Measurements from ENCODE around the gene CREB1. TPM values are rescaled to one million over a fixed set of nuclear protein-coding genes. Genes with fewer than 3 reads are reported as not detected.

Gene CREB1
- total RNA-seq, 1 donor from 2014 or later = 111 TPM

DNA sequence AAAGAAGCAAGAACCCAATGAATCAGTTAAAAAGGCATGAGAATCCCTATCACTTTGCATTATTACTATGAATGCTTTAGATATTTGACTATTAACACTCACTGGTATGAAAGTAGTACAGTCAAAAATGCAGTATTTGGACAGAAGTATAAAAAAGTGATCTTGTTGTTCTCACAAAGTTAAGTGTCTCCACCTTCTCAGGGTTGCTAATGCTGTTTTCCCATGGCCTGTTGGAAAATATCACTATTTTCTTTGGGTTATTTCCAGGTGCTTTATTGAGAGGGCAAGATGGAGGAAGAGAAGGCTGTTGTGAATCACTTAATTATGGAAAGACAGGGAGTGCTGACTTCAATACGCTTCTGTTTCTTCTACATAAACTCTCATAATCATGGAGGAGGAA, 13.6 kb upstream of the CREB1 start:
- DNase-seq (ENCODE audit: low spot score, unreplicated experiment) = no peak
- no peak overlapping the region for H3K27ac Mint-ChIP-seq
- TF ChIP-seq, protein P1, sequence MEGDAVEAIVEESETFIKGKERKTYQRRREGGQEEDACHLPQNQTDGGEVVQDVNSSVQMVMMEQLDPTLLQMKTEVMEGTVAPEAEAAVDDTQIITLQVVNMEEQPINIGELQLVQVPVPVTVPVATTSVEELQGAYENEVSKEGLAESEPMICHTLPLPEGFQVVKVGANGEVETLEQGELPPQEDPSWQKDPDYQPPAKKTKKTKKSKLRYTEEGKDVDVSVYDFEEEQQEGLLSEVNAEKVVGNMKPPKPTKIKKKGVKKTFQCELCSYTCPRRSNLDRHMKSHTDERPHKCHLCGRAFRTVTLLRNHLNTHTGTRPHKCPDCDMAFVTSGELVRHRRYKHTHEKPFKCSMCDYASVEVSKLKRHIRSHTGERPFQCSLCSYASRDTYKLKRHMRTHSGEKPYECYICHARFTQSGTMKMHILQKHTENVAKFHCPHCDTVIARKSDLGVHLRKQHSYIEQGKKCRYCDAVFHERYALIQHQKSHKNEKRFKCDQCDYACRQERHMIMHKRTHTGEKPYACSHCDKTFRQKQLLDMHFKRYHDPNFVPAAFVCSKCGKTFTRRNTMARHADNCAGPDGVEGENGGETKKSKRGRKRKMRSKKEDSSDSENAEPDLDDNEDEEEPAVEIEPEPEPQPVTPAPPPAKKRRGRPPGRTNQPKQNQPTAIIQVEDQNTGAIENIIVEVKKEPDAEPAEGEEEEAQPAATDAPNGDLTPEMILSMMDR (IDR thresholded peaks at IDR 0.05; ENCODE audit: unreplicated experiment) = no peak
- H3K9me3 Mint-ChIP-seq (ENCODE audit: low read depth) = peaks cover 5% of the 10 kb centered on the region
- H3K36me3 Mint-ChIP-seq (ENCODE audit: insufficient read depth) = peaks cover 2% of the 10 kb centered on the region
- no peaks in the 10 kb centered on the region for H3K4me1 Mint-ChIP-seq (ENCODE audit: low read depth)
- no peak overlapping the region for H3K4me3 Mint-ChIP-seq (ENCODE audit: low read depth)
- peaks cover 9% of the 10 kb centered on the region for H3K27me3 Mint-ChIP-seq

DNA sequence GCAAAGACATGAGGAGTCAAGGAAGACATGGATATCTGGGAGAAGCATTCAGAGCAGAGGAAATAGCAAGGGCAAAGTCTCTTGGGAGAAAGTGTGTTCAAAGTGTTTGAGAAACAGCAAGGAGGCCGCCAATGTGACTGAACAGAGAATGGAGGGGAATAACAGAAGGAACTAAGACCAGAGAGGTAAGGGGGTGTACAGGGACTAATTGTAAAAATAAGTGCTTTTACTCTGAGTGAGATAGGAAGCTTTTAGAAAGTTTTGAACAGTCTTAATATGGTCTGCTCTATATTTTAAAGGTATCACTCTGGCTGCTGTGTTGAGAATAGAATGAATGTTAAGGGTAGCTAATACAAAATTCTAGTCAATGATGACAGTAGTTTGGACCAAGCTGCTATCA, 6.8 kb upstream of the CREB1 start:
- no peak for DNase-seq (ENCODE audit: low spot score, unreplicated experiment)
- TF ChIP-seq, protein P1 (IDR thresholded peaks at IDR 0.05; ENCODE audit: unreplicated experiment) = no peak
- peaks cover 2% of the 10 kb centered on the region for H3K36me3 Mint-ChIP-seq (ENCODE audit: insufficient read depth)
- H3K4me3 Mint-ChIP-seq (ENCODE audit: low read depth) = no peak overlapping the region
- H3K4me1 Mint-ChIP-seq (ENCODE audit: low read depth) = peaks cover 3% of the 10 kb centered on the region
- H3K27me3 Mint-ChIP-seq = peaks cover 10% of the 10 kb centered on the region
- H3K27ac Mint-ChIP-seq = no peak overlapping the region
- H3K9me3 Mint-ChIP-seq (ENCODE audit: low read depth) = peaks cover 5% of the 10 kb centered on the region

DNA sequence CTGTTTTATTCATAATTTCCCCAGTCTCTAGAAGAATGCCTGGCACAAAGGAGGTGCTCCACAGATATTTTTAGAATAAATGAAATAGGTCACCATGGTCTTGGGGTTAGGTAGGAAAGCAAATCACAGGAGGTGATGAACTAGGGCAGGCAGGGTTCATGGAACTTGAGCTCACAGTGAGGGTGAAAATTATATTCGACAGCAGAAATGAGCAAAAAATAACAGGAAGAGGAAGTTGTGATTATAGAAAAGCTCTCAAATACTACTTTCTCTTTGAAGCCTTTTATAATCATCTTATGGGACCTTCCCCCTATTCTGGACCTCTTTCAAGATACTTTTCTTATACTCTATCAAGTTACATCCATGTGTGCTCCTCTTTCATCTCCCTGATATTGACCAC, 4.5 kb upstream of the CREB1 start:
- H3K9me3 Mint-ChIP-seq (ENCODE audit: low read depth) = no peaks in the 10 kb centered on the region
- H3K27me3 Mint-ChIP-seq = peaks cover 16% of the 10 kb centered on the region
- peaks cover 7% of the 10 kb centered on the region for H3K4me1 Mint-ChIP-seq (ENCODE audit: low read depth)

DNA sequence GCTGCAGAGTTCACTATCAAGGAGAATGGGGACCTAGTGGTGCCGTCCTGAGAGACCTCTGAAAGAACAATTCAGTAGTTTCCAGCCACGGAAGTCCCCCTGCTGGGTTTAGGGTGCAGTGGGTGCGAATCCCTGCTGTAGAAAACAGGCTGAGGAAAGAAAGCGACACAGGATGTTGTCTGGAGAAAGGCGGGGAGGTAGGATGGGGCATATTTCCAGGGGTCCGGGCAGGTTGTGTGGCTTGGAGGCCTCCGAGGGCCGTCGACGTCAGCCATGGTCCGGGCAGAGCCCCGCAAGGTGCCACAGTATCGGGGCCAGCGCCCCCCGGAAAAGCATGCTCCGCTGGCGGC, 807 bp upstream of the CREB1 start:
- Mint-ChIP-seq H3K9me3 (ENCODE audit: low read depth) (no peaks in the 10 kb centered on the region), H3K4me3 (ENCODE audit: low read depth) (peak overlapping the region; percentile 100), H3K27me3 (peaks cover 16% of the 10 kb centered on the region), H3K4me1 (ENCODE audit: low read depth) (peaks cover 22% of the 10 kb centered on the region), H3K27ac (peak overlapping the region; percentile 96), H3K36me3 (ENCODE audit: insufficient read depth) (peaks cover 1% of the 10 kb centered on the region)
- no peak for DNase-seq (ENCODE audit: low spot score, unreplicated experiment)
- TF ChIP-seq, protein P1 (IDR thresholded peaks at IDR 0.05; ENCODE audit: unreplicated experiment) = no peak

More for the DNA sequence above, 4.5 kb upstream of the CREB1 start:
- no peak overlapping the region for H3K4me3 Mint-ChIP-seq (ENCODE audit: low read depth)
- DNase-seq (ENCODE audit: low spot score, unreplicated experiment) = no peak
- no peak overlapping the region for H3K27ac Mint-ChIP-seq
- H3K36me3 Mint-ChIP-seq (ENCODE audit: insufficient read depth) = peaks cover 1% of the 10 kb centered on the region
- TF ChIP-seq, protein P1 (IDR thresholded peaks at IDR 0.05; ENCODE audit: unreplicated experiment) = no peak

DNA sequence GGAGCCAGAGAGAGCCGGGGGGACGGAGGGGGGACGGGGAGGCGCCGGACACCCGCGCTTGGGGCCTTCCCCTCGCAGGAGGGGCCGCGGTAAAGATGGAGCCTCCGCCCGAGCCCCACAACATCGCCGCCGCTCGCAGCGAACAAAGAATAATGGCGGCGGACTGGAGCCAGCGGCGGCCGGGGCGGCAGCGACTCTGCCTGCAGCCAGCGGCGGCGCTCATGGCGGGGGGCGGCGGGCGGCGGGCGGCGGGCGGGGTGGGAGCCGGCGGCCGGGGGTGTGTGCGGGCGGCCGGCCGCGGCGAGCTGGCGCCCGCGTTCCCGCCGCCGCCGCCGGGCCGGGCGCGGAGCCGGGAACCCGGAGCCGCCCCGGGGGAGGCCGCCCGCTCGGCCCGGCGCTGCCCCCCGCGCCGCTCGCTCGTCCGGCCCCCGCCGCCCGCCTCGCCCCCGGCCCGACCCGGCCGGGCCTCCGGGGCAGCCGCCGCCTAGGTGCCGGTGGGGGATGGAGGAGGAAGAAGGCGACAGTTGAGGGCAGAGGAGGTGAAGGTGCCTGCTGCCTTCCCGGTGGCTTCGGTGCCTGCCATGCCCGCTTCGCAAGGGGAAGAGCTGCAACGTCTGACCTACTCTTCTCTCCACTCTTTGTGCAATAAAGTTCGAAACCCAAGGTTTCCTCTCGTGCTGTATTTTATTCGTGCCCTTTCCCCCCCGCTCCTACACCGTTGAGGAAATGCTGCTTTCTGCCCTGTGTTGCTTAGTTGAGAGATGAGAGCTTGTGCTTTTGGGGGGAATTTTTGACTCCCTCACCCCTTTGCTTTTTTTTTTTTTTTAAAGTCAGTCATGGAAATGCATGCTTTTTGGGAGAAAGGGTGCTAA, 634 bp downstream of the CREB1 start:
- H3K36me3 Mint-ChIP-seq (ENCODE audit: insufficient read depth) = peaks cover 1% of the 10 kb centered on the region
- peaks cover 25% of the 10 kb centered on the region for H3K4me1 Mint-ChIP-seq (ENCODE audit: low read depth)
- H3K27me3 Mint-ChIP-seq = peaks cover 16% of the 10 kb centered on the region
- peak overlapping the region; percentile 100 for H3K4me3 Mint-ChIP-seq (ENCODE audit: low read depth)
- TF ChIP-seq, protein P1 (IDR thresholded peaks at IDR 0.05; ENCODE audit: unreplicated experiment) = no peak
- peak; percentile 15 for DNase-seq (ENCODE audit: low spot score, unreplicated experiment)
- no peaks in the 10 kb centered on the region for H3K9me3 Mint-ChIP-seq (ENCODE audit: low read depth)
- H3K27ac Mint-ChIP-seq = peak overlapping the region; percentile 100

Measured in progenitor cell of endocrine pancreas (in vitro differentiated cells).